HG03558 (cell line): ENCODE data around the gene SVIP.

ENCODE experiments used
- ATAC-seq: cut with Tn5 transposase; IDR thresholded peaks from one replicate; pipeline ENCODE4 v1.9.1; 2021; ENCODE audit warnings: moderate number of reproducible peaks; ENCODE audit not compliant: unreplicated experiment; ENCODE audit errors: extremely low read depth

Gene SVIP, protein sequence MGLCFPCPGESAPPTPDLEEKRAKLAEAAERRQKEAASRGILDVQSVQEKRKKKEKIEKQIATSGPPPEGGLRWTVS

DNA sequence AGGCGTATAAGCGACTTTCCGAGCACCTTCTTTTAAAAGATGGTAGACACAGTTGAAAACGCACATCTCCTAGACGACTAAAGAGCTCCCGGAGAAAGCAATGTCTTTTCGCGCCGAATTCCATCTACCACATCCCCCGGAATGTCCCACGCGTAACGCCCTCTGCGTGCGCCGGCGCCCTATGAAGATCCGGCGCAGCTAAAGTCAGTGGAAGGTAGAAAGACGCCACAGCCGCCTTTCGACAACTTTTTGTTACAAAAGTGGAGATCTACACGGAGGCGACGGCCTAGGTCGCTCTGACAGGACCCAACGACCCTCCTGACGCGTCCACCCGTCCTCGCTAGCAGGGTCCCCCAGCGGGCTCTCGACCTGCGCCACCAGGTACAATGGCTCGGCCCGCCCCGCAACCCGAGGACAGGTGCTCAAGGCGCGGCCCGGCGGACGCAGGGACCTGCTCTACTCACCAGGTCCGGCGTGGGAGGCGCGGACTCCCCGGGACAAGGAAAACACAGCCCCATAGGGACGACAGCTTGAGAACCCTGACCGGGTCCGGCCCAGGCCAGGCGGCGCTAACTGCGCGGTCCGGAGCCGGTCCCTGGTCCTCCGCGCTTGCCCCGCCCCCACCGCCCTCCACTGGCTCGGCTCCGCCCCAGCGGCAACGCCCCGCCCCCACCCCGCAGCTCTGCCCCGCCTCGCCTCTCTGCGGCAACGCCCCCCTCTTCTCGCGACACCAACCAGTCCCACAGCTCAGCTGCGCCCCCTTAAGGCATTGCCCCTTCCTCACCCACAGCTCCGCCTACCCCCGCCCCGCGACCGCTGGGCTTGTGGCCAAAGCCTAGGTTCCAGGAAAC is at the start of gene SVIP:
SVIP (minus strand) TSS at position 571 of the 851 bp plus-strand sequence; CDS start at position 518, 53 bp downstream.
- ATAC-seq = peak; percentile 84

DNA sequence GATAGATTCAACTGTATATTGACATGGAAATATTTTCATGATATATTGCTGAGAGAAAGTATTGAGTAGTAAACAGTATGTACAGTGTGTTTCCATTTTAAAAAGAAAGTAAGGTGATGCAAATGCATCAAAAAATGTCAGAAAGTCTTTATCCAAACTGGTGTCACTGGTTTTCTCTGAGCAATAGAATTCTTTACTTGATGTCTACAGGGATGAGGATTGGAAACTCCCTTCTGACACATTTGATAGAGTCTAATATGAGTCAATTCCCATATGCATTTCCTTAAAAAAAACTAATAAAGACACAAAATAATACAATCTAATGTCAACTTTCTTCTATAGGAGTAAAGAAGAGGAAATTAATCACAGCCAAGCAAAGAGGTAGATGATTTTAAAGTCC is 49.0 kb upstream of the SVIP start:
- no peak for ATAC-seq

DNA sequence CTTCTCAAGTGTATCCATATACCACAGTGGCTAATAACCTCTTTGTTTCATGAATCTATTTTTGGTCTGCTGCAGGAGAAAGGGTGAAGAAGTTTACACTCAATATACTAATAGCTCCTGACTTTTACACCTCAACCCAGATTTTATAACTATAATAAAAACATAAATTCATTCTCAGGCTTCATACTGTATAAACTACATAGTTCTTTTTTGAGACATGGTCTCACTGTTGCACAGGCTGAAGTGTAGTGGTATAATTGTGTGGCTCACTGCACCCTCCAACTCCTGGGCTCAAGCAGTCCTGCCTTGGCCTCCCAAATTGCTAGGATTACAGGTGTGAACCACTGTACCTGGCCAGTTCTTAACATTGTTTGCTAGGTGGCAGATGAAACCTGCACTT is 48.4 kb upstream of the SVIP start:
- no peak for ATAC-seq

DNA sequence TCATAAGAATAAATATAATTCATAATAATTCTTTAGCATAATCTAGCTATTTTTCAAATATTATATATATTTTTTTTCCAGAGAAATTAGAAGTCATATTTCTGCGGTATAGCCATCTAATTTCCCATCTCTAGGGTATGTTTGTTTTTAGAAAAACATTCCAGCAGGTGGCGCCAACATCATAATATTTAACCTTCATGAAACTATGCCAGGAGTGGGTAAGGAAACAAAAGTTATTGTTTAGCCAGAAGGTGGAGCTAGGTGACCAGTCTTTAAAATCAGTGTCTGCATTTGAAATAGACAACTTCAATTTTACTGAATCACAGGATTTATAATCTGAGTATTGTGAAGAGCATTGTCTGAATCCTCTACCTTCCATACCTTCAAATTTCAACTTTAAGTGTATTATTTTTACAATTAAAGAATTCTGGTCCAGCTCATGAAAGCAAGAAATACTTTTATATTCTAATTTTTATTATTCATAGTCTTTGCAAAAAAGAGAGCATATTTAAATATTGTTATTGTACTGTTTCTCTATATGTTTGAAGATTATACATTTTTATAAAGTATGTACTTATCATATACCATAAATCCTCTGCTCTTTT is 46.4 kb upstream of the SVIP start:
- peak; percentile 98 for ATAC-seq

DNA sequence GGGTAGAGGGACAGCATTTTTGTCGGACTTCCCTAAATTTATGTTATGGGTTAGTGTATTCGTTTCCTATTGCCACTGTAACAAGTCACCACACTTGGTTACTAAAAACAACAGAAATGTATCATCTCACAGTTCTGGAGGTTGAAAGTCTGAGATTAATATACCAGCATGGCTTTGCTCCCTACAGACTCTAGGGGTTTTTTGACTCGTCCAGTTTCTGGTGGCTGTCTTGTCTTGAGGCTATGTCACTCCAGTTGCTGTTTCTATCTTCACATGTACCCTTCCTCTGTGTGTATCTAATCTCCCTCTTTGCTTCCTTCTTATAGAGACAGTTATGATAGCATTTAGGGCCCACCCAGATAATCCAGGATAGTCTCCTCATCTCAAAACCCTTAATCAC is 39.7 kb upstream of the SVIP start:
- ATAC-seq = no peak

DNA sequence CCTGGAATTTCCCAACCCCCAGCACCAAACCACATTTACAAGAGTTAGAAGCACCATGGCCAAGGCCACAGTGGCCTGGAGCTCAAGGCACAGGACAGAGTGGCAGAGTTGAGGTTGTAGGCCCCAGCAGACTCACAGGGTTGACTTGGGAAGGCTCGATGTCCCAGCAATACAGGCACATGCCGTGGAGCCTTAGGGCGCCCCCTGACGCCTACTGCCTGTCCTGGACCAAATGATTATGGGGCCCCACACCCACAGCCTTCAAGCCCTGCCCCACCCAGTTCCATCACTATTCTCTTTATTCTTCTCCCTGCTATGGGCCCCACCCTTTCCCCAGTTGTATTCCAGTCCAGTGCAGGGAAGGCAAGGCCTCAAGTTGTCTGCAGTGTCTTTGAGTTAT is 30.6 kb upstream of the SVIP start, which contains the start of gene CCDC179:
CCDC179 (minus strand) TSS at position 234 of the 400 bp plus-strand sequence; CDS start at position 181, 53 bp downstream.
- ATAC-seq = no peak

DNA sequence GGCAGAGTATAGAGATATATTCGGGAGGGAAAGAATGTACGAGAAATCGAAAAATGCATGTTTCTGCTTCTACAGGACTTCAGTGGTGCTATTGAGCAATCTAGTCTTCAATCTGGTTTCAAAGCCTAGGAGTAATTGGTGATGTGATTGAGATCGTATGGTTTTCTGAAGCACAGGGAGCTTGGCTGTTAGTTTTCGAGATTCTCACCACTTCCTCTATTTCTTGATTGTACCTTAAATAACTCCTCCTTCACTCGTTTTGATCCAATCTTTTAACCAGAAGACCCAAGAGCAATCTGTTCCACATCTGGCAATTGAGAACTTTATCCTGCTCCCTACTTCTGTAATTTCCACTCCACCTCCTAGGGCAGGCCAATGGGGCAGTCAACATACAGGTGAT is 30.2 kb upstream of the SVIP start:
- no peak for ATAC-seq

GRCh38 chr11:22851477-22851876 is 21.9 kb upstream of the SVIP start:
- no peak for ATAC-seq

DNA sequence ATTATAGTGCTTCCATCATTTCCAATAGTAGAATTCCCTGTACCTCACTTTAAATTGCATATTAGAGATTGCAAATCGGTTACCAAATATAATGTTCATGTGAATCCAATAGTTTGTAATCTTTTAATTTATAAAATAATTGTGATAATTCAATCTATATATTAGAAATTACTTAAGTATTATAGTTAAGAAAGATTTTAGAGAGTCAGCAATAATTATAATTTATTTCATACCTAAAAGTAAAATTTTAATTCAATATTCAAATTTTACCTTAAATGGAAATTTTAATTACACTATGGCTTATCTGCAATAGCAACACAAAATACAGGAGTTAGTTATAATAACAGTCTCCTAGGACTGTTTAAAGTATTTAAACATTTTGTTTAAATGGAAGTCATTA is 17.1 kb upstream of the SVIP start:
- ATAC-seq = no peak

DNA sequence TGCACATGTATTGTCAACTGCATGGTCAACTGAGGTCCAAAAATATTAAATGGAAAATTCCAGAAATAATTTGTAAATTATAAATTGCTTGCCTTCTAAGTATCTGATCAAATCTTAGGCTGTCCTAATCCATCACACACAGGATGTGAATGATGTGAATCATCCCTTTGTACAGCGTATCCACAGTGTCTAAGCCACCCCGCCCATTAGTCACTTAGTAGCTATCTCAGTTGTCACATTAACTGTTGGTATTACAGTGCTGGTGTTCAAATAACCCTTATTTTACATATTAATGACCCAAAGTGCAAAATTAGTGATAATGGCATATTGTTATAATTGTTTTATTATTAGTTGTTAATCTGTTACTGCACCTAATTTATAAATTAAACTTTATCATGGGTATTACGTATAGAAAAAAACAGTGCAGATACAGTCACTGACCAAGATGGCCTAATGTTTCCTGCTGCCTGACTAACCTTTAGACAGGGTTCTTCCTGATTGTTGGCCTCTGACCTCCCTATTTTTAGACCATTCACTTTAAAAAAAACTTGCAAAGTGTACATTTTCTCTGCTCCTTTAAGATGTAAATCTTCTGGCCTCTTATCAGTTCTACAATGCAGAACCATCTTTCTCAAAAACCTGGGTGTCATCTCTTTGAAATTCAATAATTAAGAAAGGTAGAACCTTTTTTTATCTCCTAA is 2.9 kb upstream of the SVIP start:
- no peak for ATAC-seq

DNA sequence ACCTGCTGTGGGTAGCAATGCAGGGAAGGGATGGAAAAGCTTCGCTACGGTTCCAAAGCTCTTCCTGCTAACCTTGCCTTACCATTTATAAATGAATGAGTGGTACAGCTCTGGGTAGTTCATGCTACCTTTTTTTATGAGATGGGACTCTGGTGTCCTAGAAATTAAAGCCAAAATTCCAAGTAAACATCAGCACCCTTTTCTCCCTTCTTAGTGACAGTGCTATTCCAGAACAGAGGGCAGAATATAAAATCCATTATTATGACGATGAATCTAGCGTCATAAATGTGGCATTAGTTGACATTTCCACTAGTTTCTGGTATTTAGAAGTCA is 447 bp upstream of the SVIP start:
- ATAC-seq = no peak

- ATAC-seq = no peak
Measured at GRCh38 chr11:22828373-22828772, 1.2 kb downstream of the SVIP start.

- no peak for ATAC-seq
Measured at GRCh38 chr11:22822203-22822602, 7.4 kb downstream of the SVIP start.

GRCh38 chr11:22809893-22810292 is 19.7 kb downstream of the SVIP start:
- ATAC-seq = no peak

DNA sequence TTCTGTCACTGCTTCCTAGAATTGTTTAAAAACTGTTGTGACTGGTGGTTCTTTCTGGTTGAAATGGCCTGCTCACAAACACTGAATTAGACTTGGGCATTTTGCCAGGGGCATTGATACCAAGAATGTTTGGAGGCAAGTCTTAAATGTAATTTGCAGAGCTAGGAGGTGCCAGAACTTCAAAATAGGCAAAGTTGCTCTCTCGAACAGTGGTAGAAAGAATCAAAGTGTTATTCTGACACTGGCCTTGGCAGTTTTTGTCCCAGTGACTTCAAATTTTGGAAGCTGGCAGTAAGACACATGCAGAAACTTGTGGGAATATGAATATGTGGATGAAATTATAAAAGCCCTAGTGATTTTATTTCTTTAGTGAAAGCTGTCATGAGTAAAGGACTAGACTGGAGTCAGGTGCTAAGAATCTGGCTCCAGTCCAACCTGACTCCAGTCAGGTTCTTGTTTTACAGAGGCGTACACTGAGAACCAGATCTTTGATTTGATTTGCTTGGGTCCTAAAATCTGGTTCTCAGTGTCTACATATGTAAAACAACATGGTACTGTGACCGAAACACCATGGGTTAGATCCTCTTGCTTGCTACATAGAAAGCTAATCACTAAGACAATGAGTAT is 20.9 kb downstream of the SVIP start:
- peak; percentile 17 for ATAC-seq

GRCh38 chr11:22807855-22808570 is 21.6 kb downstream of the SVIP start:
- ATAC-seq = peak; percentile 96

DNA sequence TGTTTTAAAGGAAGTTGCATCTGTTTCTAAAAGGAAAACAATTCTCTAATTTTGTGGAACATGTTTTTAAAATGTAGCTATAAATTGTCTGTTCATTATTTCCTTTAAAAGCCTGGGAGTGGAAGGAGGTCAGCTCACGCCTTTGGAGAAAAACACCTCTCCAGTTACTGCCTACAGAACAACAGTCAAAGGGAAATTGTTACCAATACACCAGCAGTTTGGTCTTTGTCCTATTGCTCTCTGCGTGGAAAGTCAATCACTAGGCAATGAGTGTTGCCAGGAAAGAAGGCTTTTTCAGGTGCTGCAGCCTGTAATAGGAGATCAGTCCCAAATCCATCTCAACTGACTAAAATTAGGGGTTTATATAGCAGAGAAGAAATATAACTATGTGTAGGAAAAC is 22.2 kb downstream of the SVIP start:
- ATAC-seq = no peak

DNA sequence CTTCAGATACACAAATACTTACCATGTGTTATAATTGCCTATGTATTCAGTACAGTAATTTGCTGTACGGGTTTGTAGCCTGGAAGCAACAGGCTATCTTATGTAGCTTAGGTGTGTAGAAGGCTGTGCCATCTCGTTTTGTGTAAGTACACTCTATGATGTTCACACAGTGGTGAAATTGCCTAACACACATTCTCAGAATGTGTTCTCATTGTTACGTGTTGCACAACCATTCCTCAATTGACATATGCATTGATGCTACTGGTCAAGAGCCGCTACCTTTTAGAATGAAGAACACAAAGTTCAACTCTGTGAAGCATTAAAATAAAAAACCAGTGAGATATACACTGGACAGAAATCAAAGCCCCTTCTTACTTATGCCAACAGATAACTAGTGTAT is 26.7 kb downstream of the SVIP start:
- ATAC-seq = no peak

DNA sequence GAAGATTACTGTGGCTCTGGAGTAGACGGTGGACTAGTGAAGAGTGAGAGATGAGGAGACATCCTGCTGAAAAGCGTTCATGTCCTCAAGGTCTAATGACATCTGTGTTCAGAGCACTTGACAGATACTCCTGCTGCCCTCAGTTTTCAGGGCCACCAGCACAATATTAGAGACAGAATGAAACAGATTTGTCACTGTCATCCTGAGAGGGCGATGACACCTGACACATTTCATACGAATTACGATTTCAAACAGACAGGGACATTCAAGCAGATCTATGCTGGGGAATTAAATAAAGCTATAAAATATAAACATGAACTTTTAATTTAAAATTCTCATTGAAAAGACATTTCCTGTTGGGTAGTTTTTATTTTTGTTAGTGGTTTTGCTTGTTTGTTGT is 29.1 kb downstream of the SVIP start:
- no peak for ATAC-seq

GRCh38 chr11:22798901-22799300 is 30.7 kb downstream of the SVIP start:
- no peak for ATAC-seq
